ENCODE measurements around the gene TPM2.

Gene TPM2

GRCh38 chr9:35696520-35697215, 6.9 kb upstream of the TPM2 start:
- no peak for DNase-seq (ENCODE audit: low read depth in 1 of 2, low spot score in 1 of 2)

DNA sequence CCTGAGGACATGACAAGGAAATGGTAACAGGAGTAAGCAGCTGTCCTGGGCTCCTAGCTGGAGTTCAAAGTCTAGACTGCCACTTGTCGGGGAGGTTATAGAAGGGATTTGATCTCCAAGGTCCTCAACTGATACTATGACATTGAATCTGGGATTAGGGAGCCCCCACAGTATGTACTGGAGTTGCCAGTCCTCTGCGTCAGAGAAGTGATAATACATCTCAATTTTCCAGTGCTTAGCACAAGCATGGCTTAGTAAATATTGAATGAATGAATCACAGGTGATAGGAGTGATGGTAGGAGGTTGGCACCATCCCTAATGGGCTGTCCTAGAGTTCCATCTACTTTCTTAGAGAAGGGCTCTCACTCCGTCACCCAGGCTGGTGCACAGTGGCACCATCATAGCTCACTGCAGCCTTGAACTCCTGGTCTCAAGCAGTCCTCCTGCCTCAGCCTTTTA, 6.2 kb upstream of the TPM2 start:
- no peak for DNase-seq (ENCODE audit: low read depth in 1 of 2, low spot score in 1 of 2)

- DNase-seq (ENCODE audit: low read depth in 1 of 2, low spot score in 1 of 2), result no peak
These were observed 2.1 kb upstream of the TPM2 start for GRCh38 chr9:35691757-35692301.

DNA sequence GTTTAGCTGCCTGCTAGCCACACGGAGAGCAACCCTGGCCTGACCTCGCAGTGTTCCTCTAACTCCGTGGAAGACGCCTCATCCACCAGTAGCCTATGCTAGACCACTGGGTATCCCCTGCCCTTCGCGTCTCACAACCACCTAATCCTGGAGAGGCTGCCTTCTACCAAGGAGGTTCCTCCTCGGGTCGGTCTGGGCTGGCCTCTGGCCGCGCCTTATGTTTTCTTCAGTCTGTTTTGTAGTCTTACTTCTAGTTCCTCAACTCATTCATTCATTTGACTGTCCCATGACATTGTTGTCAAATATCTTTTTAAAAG, 1.6 kb upstream of the TPM2 start:
- DNase-seq (ENCODE audit: low read depth in 1 of 2, low spot score in 1 of 2), result no peak

GRCh38 chr9:35690614-35691333, 1.0 kb upstream of the TPM2 start:
- DNase-seq (ENCODE audit: low read depth in 1 of 2, low spot score in 1 of 2), result no peak

DNA sequence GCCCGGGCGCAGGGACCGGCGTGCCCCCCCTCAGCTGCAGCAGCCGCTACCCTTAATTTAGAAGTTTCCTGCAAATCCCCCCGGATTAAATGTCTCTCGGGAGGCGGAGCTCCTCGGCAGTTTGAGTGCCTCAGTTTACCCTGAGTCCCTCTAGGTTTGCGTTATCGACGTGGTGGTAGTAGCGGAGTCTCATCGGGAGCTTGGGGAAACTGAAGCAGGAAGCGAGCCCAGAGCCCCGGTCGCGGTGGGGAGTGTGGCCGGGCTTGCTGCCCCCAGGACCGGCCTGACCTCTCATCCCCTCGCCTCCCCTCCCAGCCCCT, 529 bp upstream of the TPM2 start:
- no peak for DNase-seq (ENCODE audit: low read depth in 1 of 2, low spot score in 1 of 2)

DNA sequence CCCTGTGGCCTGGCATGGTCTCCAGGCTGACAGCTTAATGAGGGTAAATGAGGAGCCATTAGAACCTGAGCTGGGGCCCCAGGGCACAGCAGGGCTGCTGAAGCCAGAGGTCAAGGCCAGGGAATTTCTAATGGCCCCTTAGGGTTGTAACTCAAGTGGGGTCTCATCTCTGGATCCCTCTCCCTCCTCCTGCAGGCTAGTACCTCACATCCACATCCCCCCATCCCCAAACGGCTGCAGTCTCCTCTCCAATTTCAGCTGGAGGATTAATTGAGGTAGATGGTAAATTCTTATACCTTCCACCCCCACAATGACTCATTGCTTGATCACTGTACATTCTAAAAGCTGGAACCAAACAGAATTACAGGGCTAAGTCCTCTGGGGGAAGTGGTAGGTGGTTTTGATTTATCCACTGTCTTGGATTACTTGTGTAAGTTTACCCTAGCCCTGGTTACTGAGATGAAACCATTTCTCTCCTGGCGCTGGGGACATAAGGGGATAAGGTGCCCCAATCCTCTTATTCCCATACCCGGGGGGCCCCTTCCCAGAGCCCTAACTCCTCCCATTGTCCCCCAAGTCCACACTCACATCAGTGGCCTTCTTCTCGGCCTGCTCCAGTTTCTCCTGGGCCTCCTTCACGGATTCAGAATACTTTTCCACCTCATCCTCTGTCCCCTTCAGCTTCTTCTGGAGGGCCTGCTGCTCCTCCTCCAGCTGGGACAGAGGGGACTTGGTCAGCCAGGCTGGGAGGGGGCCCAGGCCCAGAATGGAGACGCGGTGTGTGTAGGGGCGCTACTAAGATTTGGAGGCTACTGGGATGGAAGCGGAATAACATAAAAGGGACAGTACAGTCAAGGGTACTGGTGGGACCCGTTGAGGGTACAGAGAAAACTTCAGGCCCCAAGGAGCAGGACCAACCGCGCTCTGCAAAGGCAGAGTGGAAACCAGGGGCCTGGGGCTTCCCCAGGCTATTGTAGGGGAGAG, 875 bp downstream of the TPM2 start:
- DNase-seq (ENCODE audit: low read depth in 1 of 2, low spot score in 1 of 2), result no peak

DNA sequence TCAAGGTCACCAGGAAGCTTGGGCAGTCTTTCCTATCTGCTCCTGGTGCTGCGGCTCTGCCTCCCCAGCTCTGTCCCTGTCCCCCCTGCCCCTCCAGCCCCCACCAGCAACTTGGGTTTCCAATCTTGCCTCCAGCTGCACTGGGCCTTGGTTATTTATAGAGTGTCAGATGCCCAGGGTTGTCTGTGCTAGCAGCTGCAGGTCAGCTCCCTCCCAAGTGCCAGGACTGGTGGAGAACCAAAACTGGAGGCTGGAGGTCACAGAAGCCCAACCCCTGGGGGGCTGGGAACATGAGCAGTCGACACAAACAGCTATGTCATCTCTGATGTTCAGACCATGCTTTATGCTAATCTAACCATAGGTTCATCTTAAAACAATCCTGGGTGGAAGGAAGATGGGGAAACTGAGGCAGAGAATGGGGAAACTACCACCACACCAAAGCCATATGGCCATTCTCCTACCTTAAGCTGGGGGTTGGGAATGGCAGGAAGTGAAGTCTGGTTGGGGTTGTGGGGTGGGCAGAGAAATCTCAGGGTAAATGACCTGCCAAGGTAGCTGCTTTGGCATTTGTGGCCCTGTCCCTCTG, 1.7 kb downstream of the TPM2 start:
- no peak for DNase-seq (ENCODE audit: low read depth in 1 of 2, low spot score in 1 of 2)

GRCh38 chr9:35687306-35687705, 2.4 kb downstream of the TPM2 start:
- DNase-seq (ENCODE audit: low read depth in 1 of 2, low spot score in 1 of 2), result no peak

DNA sequence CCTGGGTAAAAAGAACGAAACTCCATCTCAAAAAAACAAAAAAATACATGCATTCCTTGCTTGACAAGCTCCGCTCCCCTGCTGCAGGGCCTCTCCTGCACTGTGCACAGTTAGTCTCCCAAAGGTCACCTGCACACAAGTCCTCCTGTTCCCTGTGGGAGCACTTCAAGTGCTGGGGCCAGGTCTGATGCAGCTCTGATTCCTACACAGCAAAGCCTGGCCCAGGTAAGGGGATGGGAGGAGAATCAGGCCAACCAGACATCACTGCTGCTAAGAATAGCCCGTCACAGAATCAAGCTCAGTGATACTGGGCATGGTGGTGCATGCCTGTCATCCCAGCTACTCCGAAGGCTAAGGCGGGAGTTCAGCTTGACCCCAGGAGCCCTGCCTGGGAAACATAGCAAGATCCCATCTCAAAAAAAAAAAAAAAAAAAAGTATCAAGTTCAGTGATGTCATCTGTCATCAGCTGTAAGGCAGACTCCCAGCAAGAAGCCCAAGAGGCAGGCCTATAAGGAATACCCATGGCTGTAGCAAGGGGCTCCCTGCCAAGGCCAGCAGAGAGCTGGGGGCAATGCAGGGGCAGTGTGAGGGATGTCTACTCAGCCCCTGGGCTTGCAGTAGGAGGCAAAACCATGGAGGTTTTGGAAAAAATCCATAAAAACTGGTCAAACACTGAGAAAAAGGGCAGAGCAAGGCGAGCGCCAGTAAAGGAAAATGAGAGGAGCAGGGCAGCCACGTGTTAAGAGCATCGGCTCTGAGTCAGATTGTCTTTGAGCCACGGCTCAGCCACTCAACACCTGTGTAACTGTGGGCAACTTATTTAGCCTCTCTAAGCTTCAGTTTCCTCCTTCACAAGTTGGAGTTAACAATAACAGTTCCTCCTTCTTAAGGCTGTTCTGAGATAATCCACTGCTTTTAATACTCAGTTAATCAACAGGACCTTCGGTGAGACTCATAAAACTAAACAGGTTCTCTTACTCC, 3.2 kb downstream of the TPM2 start:
- no peak for DNase-seq (ENCODE audit: low read depth in 1 of 2, low spot score in 1 of 2)

DNA sequence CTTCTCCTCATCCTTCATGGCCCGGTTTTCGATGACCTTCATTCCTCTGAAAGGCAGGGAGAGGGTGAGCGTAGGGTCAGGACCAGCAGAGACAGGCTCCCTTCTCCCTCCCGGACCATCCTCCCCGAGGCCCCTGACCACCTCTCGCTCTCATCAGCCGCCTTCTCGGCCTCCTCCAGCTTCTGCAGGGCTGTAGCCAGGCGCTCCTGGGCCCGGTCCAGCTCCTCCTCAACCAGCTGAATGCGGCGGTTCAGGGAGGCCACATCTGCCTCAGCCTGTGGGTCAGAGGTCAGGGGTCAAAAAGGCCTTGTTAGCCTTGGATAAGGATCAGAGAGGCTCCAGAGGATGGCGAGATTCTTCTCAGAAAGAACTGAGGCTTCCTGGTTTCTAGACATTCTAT, 4.2 kb downstream of the TPM2 start:
- no peak for DNase-seq (ENCODE audit: low read depth in 1 of 2, low spot score in 1 of 2)

DNA sequence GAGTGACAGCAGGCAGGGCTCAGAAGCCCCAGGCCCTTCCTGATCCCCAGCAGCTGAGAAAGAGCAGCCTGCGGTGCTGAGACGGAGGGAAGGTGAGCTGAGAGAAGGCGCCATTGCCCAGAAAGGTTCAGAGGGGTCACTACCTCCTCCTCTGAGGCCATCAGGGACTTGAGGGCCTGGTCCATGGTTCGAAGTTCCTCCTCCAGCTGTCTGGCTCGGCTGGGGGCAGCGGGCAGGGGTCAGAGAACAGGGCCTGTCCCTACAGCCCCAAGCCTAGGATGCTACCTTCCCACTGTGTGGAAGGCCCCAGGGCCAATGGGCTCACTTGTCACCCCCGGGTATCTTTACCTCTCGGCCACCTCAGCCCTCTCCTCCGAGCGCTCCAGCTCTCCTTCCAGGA, 4.8 kb downstream of the TPM2 start:
- DNase-seq (ENCODE audit: low read depth in 1 of 2, low spot score in 1 of 2), result no peak

DNA sequence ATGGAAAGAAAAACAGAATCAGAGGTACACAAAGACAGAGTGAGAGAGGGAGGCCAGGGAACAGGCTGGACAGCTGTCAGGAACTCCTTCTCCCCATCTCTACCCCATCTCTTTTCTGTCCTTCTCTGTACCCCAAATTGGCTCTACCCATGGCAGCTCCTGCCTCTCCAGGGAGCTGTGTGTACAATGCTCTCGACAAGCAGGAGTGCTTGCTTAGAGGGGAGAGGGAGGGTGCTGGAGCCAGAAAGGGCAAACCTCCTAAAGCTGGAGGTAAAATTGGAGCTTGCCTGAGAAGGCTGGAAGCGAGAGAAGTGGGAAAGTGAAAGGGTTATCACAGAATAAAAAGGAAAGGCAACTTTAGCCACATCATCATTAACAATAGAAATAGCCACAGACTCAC, 6.4 kb downstream of the TPM2 start:
- DNase-seq (ENCODE audit: low read depth in 1 of 2, low spot score in 1 of 2), result no peak

GRCh38 chr9:35682520-35683315, 7.0 kb downstream of the TPM2 start:
- DNase-seq (ENCODE audit: low read depth in 1 of 2, low spot score in 1 of 2), result no peak

- no peak for DNase-seq (ENCODE audit: low read depth in 1 of 2, low spot score in 1 of 2)
These were observed 7.7 kb downstream of the TPM2 start for GRCh38 chr9:35682051-35682450.

DNA sequence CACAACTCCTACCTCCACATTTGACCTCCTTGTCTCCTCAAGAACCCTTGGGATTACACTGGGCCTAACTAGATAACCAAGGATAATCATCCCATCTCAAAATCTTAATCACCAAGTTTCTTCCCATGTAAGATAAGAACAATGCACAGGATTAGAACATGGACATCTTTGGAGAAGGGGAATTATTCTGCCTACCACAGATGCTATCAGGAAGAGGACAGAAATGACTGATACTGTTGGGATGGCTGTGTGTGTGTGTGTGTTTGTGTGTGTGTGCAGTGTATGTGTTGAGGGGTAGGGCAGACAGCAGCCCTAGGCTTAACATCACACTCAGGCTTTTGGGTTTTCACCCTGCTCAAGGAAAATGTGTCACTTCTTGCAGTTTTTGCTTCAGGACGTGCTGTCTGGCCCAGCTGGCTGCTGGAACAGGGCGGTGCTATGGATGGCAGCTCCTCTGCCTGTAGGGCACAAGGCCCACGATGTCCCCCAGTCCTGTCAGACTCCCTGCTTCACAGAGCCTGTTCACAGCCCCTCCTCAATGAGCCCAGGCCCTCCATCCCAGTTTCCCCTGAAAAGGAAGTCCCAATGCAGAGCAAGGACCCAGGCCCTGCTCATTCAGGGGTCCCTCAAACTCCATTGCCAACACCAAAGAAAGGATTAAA, 8.3 kb downstream of the TPM2 start:
- DNase-seq (ENCODE audit: low read depth in 1 of 2, low spot score in 1 of 2), result no peak

- DNase-seq (ENCODE audit: low read depth in 1 of 2, low spot score in 1 of 2), result no peak
These were observed 9.2 kb downstream of the TPM2 start for GRCh38 chr9:35680331-35681105.

GRCh38 chr9:35679766-35680330, 9.9 kb downstream of the TPM2 start:
- no peak for DNase-seq (ENCODE audit: low read depth in 1 of 2, low spot score in 1 of 2)
